ENCODE results near the gene CAMK2A. TPM values are rescaled to one million over a fixed set of nuclear protein-coding genes. Genes with fewer than 3 reads are reported as not detected.

The CAMK2A gene
- total and polyA plus RNA-seq, 9 donors, result 0.12 to 1.3 (median 0.62) TPM

- no peaks in the 10 kb centered on the region for H3K27me3 ChIP-seq
- H3K9me3 ChIP-seq, result no peaks in the 10 kb centered on the region
- no peak overlapping the region for H3K27ac ChIP-seq
- H3K4me1 ChIP-seq (ENCODE audit: insufficient read depth), result no peaks in the 10 kb centered on the region
- 45 to 60% (median 51%) methylated on average over 2 of the region's 2 CpGs for WGBS, 3 donors
- H3K4me3 ChIP-seq, result no peak overlapping the region
- no peak for DNase-seq
- TF ChIP-seq POLR2A (IDR thresholded peaks at IDR 0.05) (no peak), EP300 (IDR thresholded peaks at IDR 0.05) (no peak), CTCF (IDR thresholded peaks at IDR 0.05) (no peak)
- intact Hi-C loops (cut with DNase I), result no loop called here
- no peaks in the 10 kb centered on the region for H3K36me3 ChIP-seq
Observed at GRCh38 chr5:150190987-150191386, 98.6 kb downstream of the CAMK2A start.

DNA sequence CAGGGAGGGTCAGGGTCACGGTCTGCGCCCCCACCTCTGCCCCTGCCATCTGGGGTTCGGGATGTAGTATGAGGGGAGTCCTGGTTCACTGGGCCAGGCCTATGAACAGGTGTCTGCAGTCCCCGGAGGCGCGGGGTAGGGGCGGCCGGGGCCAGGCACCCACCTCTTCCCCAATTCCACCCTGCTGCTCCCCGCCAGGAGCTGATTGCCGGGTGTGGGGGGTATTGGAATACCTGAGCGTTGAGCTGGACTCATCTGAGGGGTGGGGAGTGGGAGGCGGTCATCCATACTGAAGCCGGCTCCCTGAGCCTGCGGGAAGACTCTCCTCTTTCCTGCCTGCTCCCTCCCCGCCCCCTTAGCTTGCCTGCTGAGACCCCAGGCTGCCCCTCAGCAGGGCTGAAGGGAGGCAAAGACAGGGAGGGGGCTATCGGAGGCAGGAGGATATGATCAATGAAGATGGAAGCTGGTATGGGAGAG is 99.0 kb downstream of the CAMK2A start:
- H3K4me1 ChIP-seq (ENCODE audit: insufficient read depth), result no peaks in the 10 kb centered on the region
- no peaks in the 10 kb centered on the region for H3K9me3 ChIP-seq
- no peak for TF ChIP-seq EP300 (IDR thresholded peaks at IDR 0.05)
- TF ChIP-seq CTCF (IDR thresholded peaks at IDR 0.05), result no peak
- no peak for TF ChIP-seq POLR2A (IDR thresholded peaks at IDR 0.05)
- 41 to 52% (median 49%) methylated on average over 13 to 16 of the region's 16 CpGs for WGBS, 3 donors
- no peak overlapping the region for H3K4me3 ChIP-seq
- H3K27me3 ChIP-seq, result no peaks in the 10 kb centered on the region
- peak in 1 of 5 donors; percentile 21 for DNase-seq
- H3K27ac ChIP-seq, result no peak overlapping the region
- intact Hi-C loops (cut with DNase I), result no loop called here
- no peaks in the 10 kb centered on the region for H3K36me3 ChIP-seq

GRCh38 chr5:150189728-150190502 is 99.7 kb downstream of the CAMK2A start, which contains the start of gene SLC6A7:
Gene SLC6A7, plus strand, starts transcription at chr5:150190062. Its CDS starts 266 bp downstream, at chr5:150190328.
- Histone ChIP-seq H3K9me3 (no peaks in the 10 kb centered on the region), H3K4me1 (ENCODE audit: insufficient read depth) (no peaks in the 10 kb centered on the region), H3K27me3 (no peaks in the 10 kb centered on the region), H3K27ac (no peak within 1 kb of the TSS), H3K4me3 (no peak within 1 kb of the TSS), H3K36me3 (no peaks in the 10 kb centered on the region)
- intact Hi-C loops (cut with DNase I), result no loop called here
- WGBS, 3 donors, result 3 to 12% (median 3%) methylated on average over 12 to 58 of the region's 58 CpGs
- peak in 1 of 5 donors; percentile 30 for DNase-seq
- TF ChIP-seq EP300 (IDR thresholded peaks at IDR 0.05) (no peak), POLR2A (IDR thresholded peaks at IDR 0.05) (no peak), CTCF (IDR thresholded peaks at IDR 0.05) (no peak)

GRCh38 chr5:150189326-150189725 is 100.2 kb downstream of the CAMK2A start:
- Histone ChIP-seq H3K27ac (no peak overlapping the region), H3K9me3 (no peaks in the 10 kb centered on the region), H3K36me3 (no peaks in the 10 kb centered on the region), H3K4me3 (no peak overlapping the region), H3K4me1 (ENCODE audit: insufficient read depth) (no peaks in the 10 kb centered on the region), H3K27me3 (no peaks in the 10 kb centered on the region)
- intact Hi-C loops (cut with DNase I), result no loop called here
- 84 to 91% (median 84%) methylated on average over 3 of the region's 3 CpGs for WGBS, 3 donors
- DNase-seq, result no peak
- TF ChIP-seq CTCF (IDR thresholded peaks at IDR 0.05) (no peak), EP300 (IDR thresholded peaks at IDR 0.05) (no peak), POLR2A (IDR thresholded peaks at IDR 0.05) (no peak)
